Esophagus (tissue), 2 donors: ENCODE measurements around the gene NPEPL1. TPM values are rescaled to one million over a fixed set of nuclear protein-coding genes. Genes with fewer than 3 reads are reported as not detected.
"Not testable (repeated sequence)": the region's sequence is repeated elsewhere in the genome, so short reads cannot be mapped to it uniquely, and the experiment has no call there.

ENCODE experiments used
- H3K27ac ChIP-seq, 2 donors: one replicate each; pipeline ENCODE4 v1.5.1; 2013; ENCODE audit warnings: low read depth in 2 of 2, mild to moderate bottlenecking in 2 of 2, inconsistent platforms in 1 of 2, low read length in 1 of 2, moderate library complexity in 1 of 2
- H3K27me3 ChIP-seq, 2 donors: one replicate each; pipeline ENCODE4 v1.6.1; 2013; ENCODE audit warnings: low read length in 2 of 2, control low read depth in 1 of 2, mild to moderate bottlenecking in 1 of 2; ENCODE audit not compliant: insufficient read depth in 2 of 2, control insufficient read depth in 1 of 2
- H3K36me3 ChIP-seq, 2 donors: one replicate each; pipeline ENCODE4 v1.6.1; 2013; ENCODE audit warnings: low read length in 1 of 2; ENCODE audit not compliant: control insufficient read depth in 2 of 2, insufficient read depth in 2 of 2
- H3K4me1 ChIP-seq, 2 donors: one replicate each; pipeline ENCODE4 v1.6.1; 2013; ENCODE audit warnings: low read length in 1 of 2; ENCODE audit not compliant: control insufficient read depth in 2 of 2, insufficient read depth in 2 of 2
- H3K4me3 ChIP-seq, 2 donors: one replicate each; pipeline ENCODE4 v1.5.1; 2013; ENCODE audit warnings: low read length in 2 of 2, mild to moderate bottlenecking in 2 of 2, low read depth in 1 of 2, moderate library complexity in 1 of 2
- H3K9me3 ChIP-seq, 2 donors: one replicate each; pipeline ENCODE4 v1.6.1; 2013; ENCODE audit warnings: mild to moderate bottlenecking in 2 of 2, low read depth in 1 of 2, low read length in 1 of 2, moderate library complexity in 1 of 2; ENCODE audit not compliant: control insufficient read depth in 2 of 2, insufficient read depth in 1 of 2
- WGBS, 2 donors: extraction: QIAGEN DNeasy Blood & Tissue Kit; methylation state at CpG; one replicate each; pipeline ENCODE4 v1.1.7; 2013; 5-methylcytosine and 5-hydroxymethylcytosine counted together
- polyA plus RNA-seq, 2 donors: library from polyadenylated mRNA; stranded (reverse); fragments of 200-250 nt; gene quantifications; one replicate each; pipeline ENCODE4 v1.2.3, GENCODE V29; 2013
- donor health status: healthy with polysubstance abuse.
- donor health status: Bipolar disorder and iron deficiency.

The NPEPL1 gene
- polyA plus RNA-seq, 2 donors, result 33.2 to 42.7 TPM

GRCh38 chr20:58757647-58758046, 65.0 kb downstream of the NPEPL1 start:
- 87 to 93% methylated on average over 5 of the region's 5 CpGs for WGBS, 2 donors
- H3K36me3 ChIP-seq, H3K4me1 ChIP-seq, H3K9me3 ChIP-seq, H3K27ac ChIP-seq, H3K27me3 ChIP-seq, H3K4me3 ChIP-seq: not testable (repeated sequence)

GRCh38 chr20:58759947-58760346, 67.3 kb downstream of the NPEPL1 start:
- WGBS, 2 donors, result 81 to 88% methylated on average over 3 of the region's 3 CpGs

GRCh38 chr20:58760856-58761255, 68.3 kb downstream of the NPEPL1 start:
- H3K4me1 ChIP-seq, result no peaks in the 10 kb centered on the region
- H3K4me3 ChIP-seq, result no peak overlapping the region
- H3K27ac ChIP-seq, result no peak overlapping the region
- no peaks in the 10 kb centered on the region for H3K36me3 ChIP-seq
- no peaks in the 10 kb centered on the region for H3K9me3 ChIP-seq
- WGBS, 2 donors, result 89 to 90% methylated on average over 3 of the region's 3 CpGs
- H3K27me3 ChIP-seq, result no peaks in the 10 kb centered on the region

More at GRCh38 chr20:58759947-58760346, 67.3 kb downstream of the NPEPL1 start:
- Histone ChIP-seq H3K27ac (no peak overlapping the region), H3K4me3 (no peak overlapping the region), H3K4me1 (no peaks in the 10 kb centered on the region), H3K27me3 (no peaks in the 10 kb centered on the region), H3K9me3 (no peaks in the 10 kb centered on the region), H3K36me3 (no peaks in the 10 kb centered on the region)

GRCh38 chr20:58762120-58762519, 69.5 kb downstream of the NPEPL1 start:
- Histone ChIP-seq H3K27me3 (no peaks in the 10 kb centered on the region), H3K4me1 (no peaks in the 10 kb centered on the region), H3K9me3 (no peaks in the 10 kb centered on the region), H3K4me3 (no peak overlapping the region), H3K36me3 (no peaks in the 10 kb centered on the region), H3K27ac (no peak overlapping the region)
- 80 to 88% methylated on average over 4 of the region's 4 CpGs for WGBS, 2 donors

- Histone ChIP-seq H3K36me3 (no peaks in the 10 kb centered on the region), H3K4me3 (no peak overlapping the region), H3K27ac (no peak overlapping the region), H3K4me1 (no peaks in the 10 kb centered on the region), H3K9me3 (no peaks in the 10 kb centered on the region), H3K27me3 (no peaks in the 10 kb centered on the region)
- WGBS, 2 donors, result 83 to 86% methylated on average over 7 of the region's 7 CpGs
Measured at GRCh38 chr20:58763076-58763475, 70.5 kb downstream of the NPEPL1 start.

Other genes starting within 250 kb of the NPEPL1 start
- under 1 TPM; 0.06 to 0.09 TPM for gene APCDD1L, start 177.4 kb upstream of the NPEPL1 start, polyA plus RNA-seq
- gene STX16, start 41.5 kb upstream of the NPEPL1 start, polyA plus RNA-seq, result 10 to 100 TPM; 27.3 to 51.0 TPM
- under 1 TPM; 0.09 to 0.49 TPM for gene GNAS-AS1, start 158.1 kb downstream of the NPEPL1 start, polyA plus RNA-seq
- 1,000 to 10,000 TPM in 1 of 2 donors, 100 to 1,000 TPM in 1; 590 to 1,519 TPM for gene GNAS, start 159.9 kb downstream of the NPEPL1 start, polyA plus RNA-seq